Suprapubic skin (tissue), 4 donors: ENCODE measurements around the gene CHMP4A. TPM values are rescaled to one million over a fixed set of nuclear protein-coding genes. Genes with fewer than 3 reads are reported as not detected.
A peak's percentile ranks its signal among the peaks of the same experiment; 100 is the strongest.

Experiments
- DNase-seq, 2 donors: peaks; one replicate each; pipeline ENCODE4 v3.0.0-alpha.2; 2019; ENCODE audit warnings: low spot score in 2 of 2
- H3K27ac ChIP-seq: fragments of 200-600 bp; sonication (generic); one replicate; pipeline ENCODE4 v1.5.1; 2019
- H3K27me3 ChIP-seq: fragments of 200-600 bp; sonication (generic); one replicate; pipeline ENCODE4 v1.5.1; 2019
- H3K36me3 ChIP-seq: fragments of 200-600 bp; sonication (generic); one replicate; pipeline ENCODE4 v1.5.1; 2019
- H3K4me1 ChIP-seq: fragments of 200-600 bp; sonication (generic); one replicate; pipeline ENCODE4 v1.5.1; 2019
- H3K4me3 ChIP-seq: fragments of 200-600 bp; sonication (generic); one replicate; pipeline ENCODE4 v1.5.1; 2019; ENCODE audit warnings: mild to moderate bottlenecking
- H3K9me3 ChIP-seq: fragments of 200-600 bp; sonication (generic); one replicate; pipeline ENCODE4 v1.5.1; 2019
- CTCF ChIP-seq, 2 donors: fragments of 200-600 bp in 1 of 2; fragments of 450-650 bp in 1 of 2; sonication (generic) in 1 of 2; IDR thresholded peaks; one replicate each; pipeline ENCODE4 v1.5.1; 2016 to 2019; ENCODE audit warnings: antibody characterized with exemption in 2 of 2, mild to moderate bottlenecking in 1 of 2, moderate library complexity in 1 of 2
- EP300 ChIP-seq: sonication (generic); formaldehyde crosslinking; IDR thresholded peaks from one replicate; pipeline ENCODE4 v1.6.1; 2017; ENCODE audit warnings: antibody characterized with exemption
- POLR2A ChIP-seq, 2 donors: fragments of 450-650 bp; IDR thresholded peaks; one replicate each; pipeline ENCODE4 v1.6.1; 2017; ENCODE audit warnings: antibody characterized with exemption in 2 of 2, mild to moderate bottlenecking in 2 of 2, moderate library complexity in 2 of 2
- POLR2AphosphoS5 ChIP-seq, 3 donors: sonication (generic); formaldehyde crosslinking; IDR thresholded peaks; one replicate each; pipeline ENCODE4 v1.6.1; 2017; ENCODE audit warnings: antibody characterized with exemption in 3 of 3
- WGBS: methylation state at CpG from one replicate; pipeline ENCODE4 v1.1.5; 2018; 5-methylcytosine and 5-hydroxymethylcytosine counted together
- total RNA-seq, 4 donors: library from RNA; depleted of rRNA; stranded (reverse); fragments of >200 nt; gene quantifications; one replicate each; pipeline ENCODE4 v1.1.0, GENCODE V29; 2016

The CHMP4A gene
- total RNA-seq, 4 donors from 2014 or later, result 47.2 to 86.3 (median 63.6) TPM

- WGBS, result 87% methylated on average over 4 of the region's 4 CpGs
Measured at GRCh38 chr14:24160499-24160849, 52.8 kb downstream of the CHMP4A start.

GRCh38 chr14:24159777-24160498 is 53.4 kb downstream of the CHMP4A start:
- no peak for TF ChIP-seq EP300
- no peak for TF ChIP-seq POLR2A (IDR thresholded peaks at IDR 0.05)
- no peak for TF ChIP-seq POLR2AphosphoS5 (IDR thresholded peaks at IDR 0.05)
- TF ChIP-seq CTCF (IDR thresholded peaks at IDR 0.05), result no peak
- H3K27me3 ChIP-seq, result no peaks in the 10 kb centered on the region
- peaks cover 67% of the 10 kb centered on the region for H3K36me3 ChIP-seq
- 69% methylated on average over 8 of the region's 11 CpGs for WGBS
- H3K27ac ChIP-seq, result peak overlapping the region; percentile 50
- H3K9me3 ChIP-seq, result no peaks in the 10 kb centered on the region
- DNase-seq, result no peak
- peaks cover 44% of the 10 kb centered on the region for H3K4me1 ChIP-seq
- no peak overlapping the region for H3K4me3 ChIP-seq

More at GRCh38 chr14:24160499-24160849, 52.8 kb downstream of the CHMP4A start:
- H3K4me3 ChIP-seq, result no peak overlapping the region
- no peaks in the 10 kb centered on the region for H3K9me3 ChIP-seq
- TF ChIP-seq CTCF (IDR thresholded peaks at IDR 0.05) (no peak), EP300 (no peak), POLR2AphosphoS5 (IDR thresholded peaks at IDR 0.05) (no peak), POLR2A (IDR thresholded peaks at IDR 0.05) (no peak)
- H3K4me1 ChIP-seq, result peaks cover 47% of the 10 kb centered on the region
- H3K36me3 ChIP-seq, result peaks cover 67% of the 10 kb centered on the region
- no peaks in the 10 kb centered on the region for H3K27me3 ChIP-seq
- peak overlapping the region; percentile 50 for H3K27ac ChIP-seq
- no peak for DNase-seq

Other genes with a start within 250 kb of the CHMP4A start
- gene DHRS4L2, start 224.6 kb downstream of the CHMP4A start, total RNA-seq, result 10 to 100 TPM; 17.5 to 27.9 (median 21.0) TPM
- gene CARMIL3, start 161.5 kb downstream of the CHMP4A start, total RNA-seq, result 10 to 100 TPM in 1 of 4 donors, 1 to 10 TPM in 3; 5.9 to 11.2 (median 7.7) TPM
- gene CPNE6, start 141.9 kb downstream of the CHMP4A start, total RNA-seq, result not detected
- 10 to 100 TPM in 3 of 4 donors, 1 to 10 TPM in 1; 9.2 to 25.1 (median 14.4) TPM for gene PCK2, start 119.2 kb downstream of the CHMP4A start, total RNA-seq
- 10 to 100 TPM; 64.2 to 71.7 (median 68.3) TPM for gene DCAF11, start 98.7 kb downstream of the CHMP4A start, total RNA-seq
- gene NRL, start 98.5 kb downstream of the CHMP4A start, total RNA-seq, result 1 to 10 TPM; 2.2 to 2.9 (median 2.3) TPM
- 1 to 10 TPM in 3 of 4 donors, not detected in 1; 1.7 to 3.4 (median 2.3) TPM for gene FITM1, start 82.8 kb downstream of the CHMP4A start, total RNA-seq
- 100 to 1,000 TPM in 2 of 4 donors, 10 to 100 TPM in 2; 72.3 to 113 (median 91.1) TPM for gene PSME1, start 77.3 kb downstream of the CHMP4A start, total RNA-seq
- gene EMC9, start 71.9 kb downstream of the CHMP4A start, total RNA-seq, result 10 to 100 TPM; 10.9 to 22.0 (median 14.1) TPM
- gene PSME2, start 66.9 kb downstream of the CHMP4A start, total RNA-seq, result 10 to 100 TPM; 39.3 to 75.2 (median 47.0) TPM
- gene RNF31, start 66.0 kb downstream of the CHMP4A start, total RNA-seq, result 10 to 100 TPM; 62.3 to 97.2 (median 70.6) TPM
- gene IRF9, start 52.2 kb downstream of the CHMP4A start, total RNA-seq, result 10 to 100 TPM; 31.1 to 45.2 (median 37.5) TPM
- 10 to 100 TPM in 2 of 4 donors, 1 to 10 TPM in 2; 2.5 to 17.2 (median 10.2) TPM for gene REC8, start 41.4 kb downstream of the CHMP4A start, total RNA-seq
- 10 to 100 TPM; 43.0 to 90.5 (median 58.0) TPM for gene IPO4, start 24.7 kb downstream of the CHMP4A start, total RNA-seq
- 10 to 100 TPM; 38.1 to 58.3 (median 53.4) TPM for gene TM9SF1, start 18.0 kb downstream of the CHMP4A start, total RNA-seq
- not detected for gene TSSK4, start 7.8 kb downstream of the CHMP4A start, total RNA-seq
- 10 to 100 TPM; 10.9 to 18.2 (median 11.5) TPM for gene MDP1, start 2.6 kb upstream of the CHMP4A start, total RNA-seq
- 100 to 1,000 TPM in 3 of 4 donors, 10 to 100 TPM in 1; 54.7 to 137 (median 104) TPM for gene NEDD8, start 18.9 kb upstream of the CHMP4A start, total RNA-seq
- gene GMPR2, start 19.4 kb upstream of the CHMP4A start, total RNA-seq, result 10 to 100 TPM; 25.4 to 49.7 (median 47.8) TPM
- gene TINF2, start 29.1 kb upstream of the CHMP4A start, total RNA-seq, result 10 to 100 TPM; 43.0 to 61.0 (median 54.3) TPM
- 100 to 1,000 TPM; 127 to 144 (median 130) TPM for gene TGM1, start 49.7 kb upstream of the CHMP4A start, total RNA-seq
- 10 to 100 TPM; 50.4 to 65.9 (median 53.1) TPM for gene RABGGTA, start 58.1 kb upstream of the CHMP4A start, total RNA-seq
- gene DHRS1, start 86.3 kb upstream of the CHMP4A start, total RNA-seq, result 100 to 1,000 TPM in 1 of 4 donors, 10 to 100 TPM in 3; 49.0 to 101 (median 82.1) TPM
- 10 to 100 TPM; 19.8 to 31.2 (median 21.2) TPM for gene NOP9, start 86.4 kb upstream of the CHMP4A start, total RNA-seq
- 10 to 100 TPM; 23.4 to 32.7 (median 31.7) TPM for gene CIDEB, start 94.5 kb upstream of the CHMP4A start, total RNA-seq
- 100 to 1,000 TPM; 131 to 184 (median 156) TPM for gene LTB4R2, start 96.7 kb upstream of the CHMP4A start, total RNA-seq
- gene LTB4R, start 98.0 kb upstream of the CHMP4A start, total RNA-seq, result 100 to 1,000 TPM in 2 of 4 donors, 10 to 100 TPM in 2; 83.1 to 137 (median 117) TPM
- 10 to 100 TPM in 2 of 4 donors, 1 to 10 TPM in 2; 3.9 to 33.2 (median 13.9) TPM for gene ADCY4, start 121.6 kb upstream of the CHMP4A start, total RNA-seq
- gene RIPK3, start 126.5 kb upstream of the CHMP4A start, total RNA-seq, result 10 to 100 TPM in 2 of 4 donors, 1 to 10 TPM in 2; 6.8 to 13.7 (median 11.1) TPM
- 10 to 100 TPM; 10.8 to 25.3 (median 12.2) TPM for gene NFATC4, start 154.7 kb upstream of the CHMP4A start, total RNA-seq
- 10 to 100 TPM; 18.5 to 43.6 (median 29.8) TPM for gene NYNRIN, start 185.5 kb upstream of the CHMP4A start, total RNA-seq
- 1 to 10 TPM in 1 of 4 donors, under 1 TPM in 2, not detected in 1; 0.30 to 2.6 (median 0.93) TPM for gene CBLN3, start 216.2 kb upstream of the CHMP4A start, total RNA-seq
- gene KHNYN, start 216.5 kb upstream of the CHMP4A start, total RNA-seq, result 100 to 1,000 TPM in 1 of 4 donors, 10 to 100 TPM in 3; 56.7 to 145 (median 84.3) TPM
- gene SDR39U1, start 229.3 kb upstream of the CHMP4A start, total RNA-seq, result 10 to 100 TPM; 30.1 to 82.3 (median 38.6) TPM